ENCODE data around the gene LY6G6D. TPM values are rescaled to one million over a fixed set of nuclear protein-coding genes. Genes with fewer than 3 reads are reported as not detected.

The LY6G6D gene, protein sequence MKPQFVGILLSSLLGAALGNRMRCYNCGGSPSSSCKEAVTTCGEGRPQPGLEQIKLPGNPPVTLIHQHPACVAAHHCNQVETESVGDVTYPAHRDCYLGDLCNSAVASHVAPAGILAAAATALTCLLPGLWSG
- not detected in 2 replicates for total RNA-seq

DNA sequence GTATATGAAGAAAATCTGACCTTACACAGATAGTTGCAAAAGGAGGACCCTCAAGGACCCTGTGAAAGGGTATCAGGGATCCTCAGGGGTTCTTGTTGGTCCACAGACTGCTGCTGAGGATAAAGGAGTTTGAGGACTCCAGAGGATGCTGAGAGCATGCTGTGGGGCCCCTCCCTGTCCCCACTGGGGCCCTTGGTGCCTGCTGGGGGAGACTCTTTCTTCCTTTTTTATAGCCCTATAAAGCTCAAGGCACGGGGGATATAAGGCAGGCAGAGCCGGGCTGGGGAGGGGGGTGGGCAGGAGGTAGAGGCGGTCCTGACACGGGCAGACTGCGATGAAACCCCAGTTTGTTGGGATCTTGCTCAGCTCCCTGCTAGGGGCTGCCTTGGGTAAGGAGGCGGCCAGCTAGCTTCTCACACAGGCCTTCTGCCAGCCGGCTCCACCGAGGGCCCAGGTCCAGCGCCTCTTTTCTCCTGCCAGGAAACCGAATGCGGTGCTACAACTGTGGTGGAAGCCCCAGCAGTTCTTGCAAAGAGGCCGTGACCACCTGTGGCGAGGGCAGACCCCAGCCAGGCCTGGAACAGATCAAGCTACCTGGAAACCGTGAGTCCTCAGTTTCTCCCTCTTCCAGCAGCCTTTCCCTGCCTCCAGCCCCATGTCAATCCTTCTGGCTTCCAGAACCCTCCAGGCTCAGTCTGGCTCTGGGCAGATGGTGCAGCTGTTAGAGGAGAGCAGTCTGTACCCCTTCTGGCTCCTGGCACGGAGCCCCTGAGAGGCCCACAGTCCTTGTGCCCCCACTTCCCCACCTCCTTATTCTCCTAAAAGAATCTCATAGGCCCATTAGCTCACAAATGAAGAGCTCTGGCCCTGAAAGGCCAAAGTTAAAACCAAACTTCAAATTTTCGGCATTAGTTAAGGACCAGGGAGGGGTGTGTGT lies at the start of gene LY6G6D:
Gene LY6G6D, plus strand, starts transcription at position 327 of the 937 bp plus-strand sequence. Its CDS starts 8 bp downstream, at position 335.
- no peak for DNase-seq

DNA sequence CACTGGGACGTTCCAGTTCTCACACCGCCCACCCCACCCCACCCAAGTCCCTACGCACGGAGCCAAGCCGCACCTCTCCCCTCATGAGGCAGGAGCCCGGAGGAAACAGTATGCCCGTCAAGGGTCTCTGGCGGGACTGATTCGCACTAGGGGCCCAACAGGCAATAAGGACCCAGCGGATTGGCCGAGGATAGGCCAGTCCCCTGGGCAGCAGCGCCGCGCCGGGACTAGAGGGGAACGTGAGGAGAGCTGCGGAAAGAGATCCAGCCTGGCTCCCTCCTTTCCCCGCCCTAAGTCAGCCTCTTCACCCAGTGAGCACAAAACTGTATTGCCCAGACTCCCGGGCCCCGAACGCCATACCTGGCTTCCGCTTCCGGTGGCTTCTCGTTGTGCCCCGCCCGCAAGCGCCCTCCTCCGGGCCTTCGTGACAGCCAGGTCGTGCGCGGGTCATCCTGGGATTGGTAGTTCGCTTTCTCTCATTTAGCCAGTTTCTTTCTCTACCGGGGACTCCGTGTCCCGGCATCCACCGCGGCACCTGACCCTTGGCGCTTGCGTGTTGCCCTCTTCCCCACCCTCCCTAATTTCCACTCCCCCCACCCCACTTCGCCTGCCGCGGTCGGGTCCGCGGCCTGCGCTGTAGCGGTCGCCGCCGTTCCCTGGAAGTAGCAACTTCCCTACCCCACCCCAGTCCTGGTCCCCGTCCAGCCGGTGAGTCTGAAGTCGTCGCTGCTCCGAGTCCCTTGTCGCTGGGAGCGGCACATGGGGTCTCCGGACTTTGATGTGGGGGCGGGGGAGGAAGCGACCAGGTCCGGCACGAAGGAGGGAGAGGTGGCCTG lies 49.4 kb upstream of the LY6G6D start, which contains the start of gene CSNK2B:
Gene CSNK2B, plus strand, starts transcription at position 580 of the 836 bp plus-strand sequence. CDS start 752 bp downstream, outside the sequence.
- peak; percentile 98 for DNase-seq

DNA sequence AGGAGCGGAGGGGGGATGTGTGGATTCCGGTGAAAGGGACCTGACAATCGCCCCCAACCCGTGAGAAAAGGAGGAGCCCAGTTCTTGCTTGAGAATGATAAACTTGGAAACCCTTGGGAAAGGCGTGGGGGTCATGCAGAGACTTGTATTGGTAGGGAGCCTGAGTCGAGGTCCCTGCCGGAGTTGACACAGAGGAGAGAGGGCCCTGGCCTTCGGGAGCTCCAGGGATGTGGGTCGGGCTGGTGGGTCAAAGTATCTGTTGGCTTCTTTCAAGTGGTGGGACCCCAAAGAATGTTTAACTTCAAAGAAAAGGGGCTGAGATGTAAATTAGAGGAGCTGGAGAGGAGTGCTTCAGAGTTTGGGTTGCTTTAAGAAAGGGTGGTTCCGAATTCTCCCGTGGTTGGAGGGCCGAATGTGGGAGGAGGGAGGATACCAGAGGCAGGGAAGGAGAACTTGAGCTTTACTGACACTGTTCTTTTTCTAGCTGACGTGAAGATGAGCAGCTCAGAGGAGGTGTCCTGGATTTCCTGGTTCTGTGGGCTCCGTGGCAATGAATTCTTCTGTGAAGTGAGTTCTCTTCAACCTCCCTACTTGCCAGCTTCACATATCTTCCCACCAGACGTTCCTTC lies 48.7 kb upstream of the LY6G6D start:
- DNase-seq, result no peak

DNA sequence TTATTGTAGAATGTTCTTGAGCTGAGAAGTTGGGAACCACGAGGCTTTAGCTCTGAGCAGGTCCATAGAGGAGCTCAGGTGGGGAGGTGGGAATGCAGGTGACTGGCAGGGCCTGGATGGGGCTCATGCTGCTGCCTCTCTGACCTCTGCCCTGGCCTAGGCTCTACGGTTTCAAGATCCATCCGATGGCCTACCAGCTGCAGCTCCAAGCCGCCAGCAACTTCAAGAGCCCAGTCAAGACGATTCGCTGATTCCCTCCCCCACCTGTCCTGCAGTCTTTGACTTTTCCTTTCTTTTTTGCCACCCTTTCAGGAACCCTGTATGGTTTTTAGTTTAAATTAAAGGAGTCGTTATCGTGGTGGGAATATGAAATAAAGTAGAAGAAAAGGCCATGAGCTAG lies 45.5 kb upstream of the LY6G6D start, which contains the start of gene LY6G5B:
Gene LY6G5B, plus strand, starts transcription at position 301 of the 400 bp plus-strand sequence. CDS start 975 bp downstream, outside the sequence.
- no peak for DNase-seq

DNA sequence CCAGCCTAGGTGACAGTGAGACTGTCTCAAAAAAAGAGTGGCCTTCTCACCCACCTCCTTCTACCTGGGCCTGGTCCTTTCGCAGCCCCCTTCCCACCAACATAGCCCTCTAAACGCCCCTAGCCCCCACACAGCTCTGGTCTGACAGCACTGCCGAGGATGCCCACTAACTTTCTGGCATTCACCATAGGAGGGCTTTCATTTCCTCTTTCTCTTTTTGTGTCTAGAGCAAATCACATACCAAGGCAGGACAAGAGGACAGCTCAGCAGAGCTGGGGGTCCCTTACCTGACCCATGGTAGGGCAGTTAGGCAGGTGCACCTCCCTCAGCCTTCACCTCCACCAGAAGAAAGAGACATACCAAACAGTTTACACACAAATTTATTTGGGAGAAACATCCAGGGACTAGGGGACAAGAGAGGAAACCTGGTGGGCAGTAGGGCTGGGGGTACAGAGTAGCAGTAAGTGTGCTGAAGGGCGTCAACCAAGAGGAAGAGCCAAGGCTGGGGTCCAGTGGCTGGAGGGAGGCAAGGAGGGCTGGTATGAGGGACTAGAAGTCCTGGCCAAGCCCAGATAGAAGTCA lies 38.7 kb upstream of the LY6G6D start:
- no peak for DNase-seq

DNA sequence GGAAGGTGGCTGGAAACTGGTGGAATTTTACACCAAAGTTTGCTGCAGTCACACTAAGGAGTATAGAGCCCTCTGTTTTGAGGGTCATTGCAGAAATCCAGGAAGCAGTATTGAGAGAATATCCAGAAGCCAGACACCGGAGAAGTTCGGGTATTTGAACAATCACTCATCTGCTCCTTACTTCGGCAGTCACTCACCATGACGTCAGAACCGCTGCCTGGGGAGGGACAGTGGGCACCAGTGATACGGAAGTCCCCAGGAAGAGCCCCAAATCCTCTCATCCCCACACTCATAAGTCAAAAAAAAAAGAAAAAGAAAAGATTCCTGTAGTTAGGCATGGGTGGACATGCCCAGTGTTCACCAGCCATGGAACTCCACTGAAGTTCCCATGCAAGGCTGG lies 38.2 kb upstream of the LY6G6D start:
- DNase-seq, result no peak

DNA sequence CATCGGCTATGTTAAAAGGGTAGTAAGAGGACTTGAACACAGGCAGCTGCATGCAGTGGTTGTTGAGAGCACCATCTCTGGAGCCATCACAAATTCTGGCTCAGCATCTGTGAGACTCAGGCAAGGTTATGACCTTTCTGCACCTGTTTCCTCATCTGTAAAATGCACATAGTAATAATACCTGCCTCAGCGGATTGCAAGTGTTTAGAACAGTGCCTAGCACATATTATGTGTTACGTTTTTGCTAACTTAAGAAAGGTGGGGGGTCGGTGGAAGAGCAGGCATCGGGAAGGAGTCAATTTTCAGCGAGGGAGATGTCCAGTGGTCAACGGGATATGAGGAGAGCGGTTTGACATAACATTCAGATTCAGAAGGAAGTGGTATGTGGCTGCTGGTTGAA lies 37.2 kb upstream of the LY6G6D start:
- DNase-seq, result no peak

DNA sequence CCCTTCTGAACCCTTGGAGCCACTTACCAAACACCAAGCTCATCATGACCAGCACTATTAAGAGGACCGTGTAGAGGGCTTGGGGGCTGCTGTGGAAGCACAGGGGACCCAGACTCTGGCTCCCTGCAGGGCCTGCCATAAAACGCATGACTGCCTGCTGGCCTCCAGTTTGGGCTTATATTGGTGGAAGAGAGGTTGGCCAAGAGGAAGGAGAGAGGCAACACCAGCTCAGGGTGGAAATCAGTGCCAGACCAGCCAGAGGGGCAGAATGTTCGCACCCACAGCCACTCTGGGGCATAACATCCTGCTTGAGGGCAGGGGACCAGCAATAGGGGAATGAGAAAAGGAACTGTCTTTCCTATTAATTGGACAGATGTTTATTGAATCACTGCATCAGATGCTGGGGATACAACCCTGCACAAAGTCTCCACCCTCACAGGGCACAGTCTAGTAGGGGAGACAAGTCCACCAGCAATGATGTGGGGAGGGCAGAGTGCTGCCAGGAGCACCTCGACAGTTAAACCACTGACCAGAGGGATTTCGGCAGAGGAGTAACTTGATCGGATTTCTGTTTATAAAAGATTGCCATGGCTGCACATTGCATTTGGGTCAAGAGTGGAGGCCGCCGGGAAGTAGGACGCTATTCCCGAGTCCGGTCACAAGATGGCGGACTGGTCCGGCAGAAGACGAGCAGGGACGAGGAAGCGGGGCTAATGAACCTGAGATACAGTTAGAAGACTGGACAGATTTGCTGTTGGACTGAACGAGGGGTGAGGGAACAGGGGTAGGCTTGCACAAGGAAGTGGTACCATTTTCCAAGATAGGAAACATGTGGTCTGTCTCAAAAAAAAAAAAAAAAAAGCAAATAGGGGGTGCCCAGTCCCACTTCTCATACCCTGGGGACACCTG lies 34.7 kb upstream of the LY6G6D start, which contains the start of gene LY6G5C:
Gene LY6G5C, minus strand, starts transcription at position 842 of the 909 bp plus-strand sequence. Its CDS starts 694 bp downstream, at position 148.
- DNase-seq, result peak; percentile 92

DNA sequence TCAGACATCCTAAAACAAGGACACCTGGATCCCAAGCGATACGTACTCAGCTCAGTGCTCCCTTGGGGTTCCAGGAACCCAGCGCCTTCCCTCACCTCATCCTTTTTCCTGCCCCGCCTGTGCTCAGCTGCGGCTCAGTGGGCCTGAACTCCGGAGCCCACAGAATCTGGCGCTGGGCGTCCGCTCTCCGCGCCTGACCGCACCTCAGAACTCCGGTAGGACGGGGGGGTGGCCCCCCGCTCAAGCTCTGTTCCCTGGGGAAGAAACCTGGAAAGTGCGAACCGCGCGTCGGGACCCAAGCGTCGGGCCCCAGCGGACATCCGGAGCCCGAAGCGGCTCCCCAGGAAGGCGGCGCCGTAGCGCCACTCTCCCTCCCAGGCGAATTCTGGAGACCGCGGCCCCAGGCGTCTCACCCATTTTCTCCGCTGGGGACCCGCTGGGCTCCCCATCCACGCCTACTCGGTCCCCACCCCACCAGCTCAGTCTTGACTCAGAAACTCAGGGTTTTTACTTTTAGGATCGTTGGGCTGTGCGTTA lies 33.9 kb upstream of the LY6G6D start:
- DNase-seq, result peak; percentile 48

DNA sequence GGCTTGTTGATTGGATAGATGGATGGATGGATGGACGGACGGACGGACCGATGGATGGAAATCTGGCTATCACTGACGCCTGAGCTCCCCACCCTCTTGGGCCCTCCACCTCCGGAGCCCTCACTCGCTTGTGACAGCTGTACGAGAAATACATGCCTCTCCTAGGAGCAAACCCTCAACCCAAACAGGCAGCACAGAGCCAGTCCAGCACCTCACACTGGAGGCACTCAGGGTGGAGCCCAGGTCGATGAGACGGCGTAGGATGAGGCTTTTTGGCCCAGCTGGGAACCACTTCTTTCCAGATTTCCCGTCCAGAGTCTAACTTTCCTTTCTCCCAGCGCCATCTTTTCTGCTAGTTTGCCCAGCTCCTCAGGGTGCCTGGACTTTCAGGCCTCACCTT lies 31.6 kb upstream of the LY6G6D start:
- DNase-seq, result no peak

DNA sequence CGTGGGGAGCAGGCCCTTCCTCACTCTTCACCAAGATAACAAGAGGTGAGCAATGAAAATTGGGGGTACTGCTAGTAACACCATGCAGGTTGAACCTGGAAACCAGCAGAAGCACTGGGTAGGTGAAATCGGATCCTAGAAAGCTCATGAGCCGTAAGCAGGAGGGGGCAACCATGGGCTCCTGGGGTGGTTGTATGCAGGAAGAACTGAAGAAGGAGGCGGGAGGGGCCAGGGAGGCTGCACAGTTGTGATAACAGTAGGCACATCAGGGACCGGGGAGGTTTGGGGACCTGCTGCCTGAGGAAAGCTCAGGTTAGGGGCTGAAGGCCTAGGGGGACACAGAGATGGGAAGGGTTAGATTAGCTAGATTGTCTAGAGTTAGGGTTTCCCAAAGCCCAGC lies 28.7 kb upstream of the LY6G6D start:
- DNase-seq, result no peak

DNA sequence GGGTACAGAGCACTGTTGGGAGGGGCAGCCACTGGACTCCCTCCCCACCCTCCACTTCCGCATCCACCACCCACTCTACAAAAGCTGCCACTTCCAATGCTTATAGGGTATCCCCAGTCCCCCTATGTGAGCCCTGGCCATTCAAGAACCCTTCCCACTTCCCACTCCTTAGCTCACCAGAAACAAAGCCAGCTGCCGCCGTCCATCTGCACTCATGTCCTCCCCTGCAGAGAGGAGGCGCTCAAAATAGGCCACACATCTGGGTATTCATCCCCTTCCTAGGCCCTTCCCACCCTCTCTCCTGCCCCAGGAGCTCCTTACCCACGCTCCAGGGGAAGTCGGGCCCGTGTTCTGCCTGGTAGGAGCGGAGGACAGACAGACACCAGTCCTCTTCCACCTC lies 27.8 kb upstream of the LY6G6D start:
- no peak for DNase-seq

DNA sequence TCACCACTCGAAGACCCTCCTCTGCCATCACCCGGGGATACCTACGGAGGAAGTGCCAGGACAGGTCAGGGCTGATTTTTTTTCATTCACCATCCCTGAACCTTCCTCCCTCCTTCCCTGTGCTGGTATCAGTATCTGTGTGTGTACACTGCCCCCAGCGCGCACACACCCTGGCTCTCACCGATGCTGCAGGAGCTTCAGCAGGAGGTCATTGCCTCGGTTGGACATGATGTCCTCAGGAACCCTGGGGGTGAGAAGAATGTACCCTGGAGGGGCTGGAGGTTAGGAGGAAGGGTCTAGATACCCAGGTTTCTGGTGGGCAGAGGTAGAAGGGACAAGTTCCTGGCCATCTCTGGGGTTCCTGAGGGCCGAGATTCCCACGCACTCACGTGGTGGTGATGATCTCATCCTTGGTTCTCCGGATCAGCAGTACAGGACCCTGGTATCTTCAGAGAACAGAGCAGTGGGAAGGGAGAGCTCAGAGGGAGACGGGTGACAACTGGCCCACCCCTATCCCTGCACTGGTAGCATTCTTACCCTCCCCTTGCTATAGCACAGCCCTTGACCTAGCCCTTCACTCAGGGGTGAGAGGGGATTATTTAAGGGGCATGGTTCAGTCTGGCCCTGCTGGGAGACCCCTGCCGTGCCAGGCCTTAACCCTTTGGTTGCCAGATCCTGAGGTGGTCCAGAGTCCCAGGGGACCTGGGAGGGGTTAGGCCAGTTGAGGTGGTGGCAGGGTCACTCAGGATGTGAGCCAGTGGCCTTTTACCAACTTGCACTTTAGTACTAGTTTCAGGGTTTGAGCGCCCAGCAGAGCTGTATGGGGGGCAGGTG lies 27.1 kb upstream of the LY6G6D start:
- no peak for DNase-seq

DNA sequence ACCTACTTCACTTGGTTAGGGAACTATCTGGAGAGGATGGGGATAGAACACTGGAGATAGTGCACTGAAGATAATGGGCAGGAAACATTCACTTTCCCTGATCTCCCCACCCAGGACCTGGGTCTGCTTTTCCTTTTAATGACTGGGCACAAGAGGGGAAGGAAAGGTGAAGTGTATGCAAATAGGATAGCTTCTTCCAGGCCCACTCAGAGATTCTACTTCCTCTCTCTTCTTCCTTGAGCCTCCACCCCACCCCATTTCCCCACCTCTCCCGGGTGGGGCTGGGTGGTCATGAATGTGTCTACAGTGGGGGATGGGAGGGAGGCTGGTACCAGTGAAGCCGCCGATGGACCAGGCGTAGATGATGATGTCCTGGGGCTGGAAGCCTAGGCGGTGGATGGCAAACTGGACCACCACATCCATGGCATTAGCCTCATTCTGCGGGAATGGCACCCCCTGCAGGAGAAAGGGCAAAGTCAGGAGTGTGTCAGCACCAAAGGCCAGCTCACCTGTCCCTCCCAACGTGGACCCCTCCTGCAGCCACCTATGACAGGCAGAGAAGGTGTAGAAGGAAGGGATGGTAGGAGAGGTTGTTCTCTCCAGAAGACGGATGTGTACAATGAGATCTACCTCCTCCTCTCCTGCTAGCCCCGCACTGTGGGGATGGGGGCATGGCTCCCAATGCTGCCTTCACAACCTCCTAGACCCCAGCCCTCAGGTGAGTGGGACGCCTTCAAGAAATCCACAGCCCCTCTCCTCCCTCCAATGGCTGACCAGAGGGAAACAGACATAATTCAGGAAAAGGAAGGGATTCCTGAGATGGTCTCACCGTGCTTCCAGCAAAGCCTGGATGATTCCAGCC lies 25.7 kb upstream of the LY6G6D start:
- DNase-seq, result peak; percentile 36

DNA sequence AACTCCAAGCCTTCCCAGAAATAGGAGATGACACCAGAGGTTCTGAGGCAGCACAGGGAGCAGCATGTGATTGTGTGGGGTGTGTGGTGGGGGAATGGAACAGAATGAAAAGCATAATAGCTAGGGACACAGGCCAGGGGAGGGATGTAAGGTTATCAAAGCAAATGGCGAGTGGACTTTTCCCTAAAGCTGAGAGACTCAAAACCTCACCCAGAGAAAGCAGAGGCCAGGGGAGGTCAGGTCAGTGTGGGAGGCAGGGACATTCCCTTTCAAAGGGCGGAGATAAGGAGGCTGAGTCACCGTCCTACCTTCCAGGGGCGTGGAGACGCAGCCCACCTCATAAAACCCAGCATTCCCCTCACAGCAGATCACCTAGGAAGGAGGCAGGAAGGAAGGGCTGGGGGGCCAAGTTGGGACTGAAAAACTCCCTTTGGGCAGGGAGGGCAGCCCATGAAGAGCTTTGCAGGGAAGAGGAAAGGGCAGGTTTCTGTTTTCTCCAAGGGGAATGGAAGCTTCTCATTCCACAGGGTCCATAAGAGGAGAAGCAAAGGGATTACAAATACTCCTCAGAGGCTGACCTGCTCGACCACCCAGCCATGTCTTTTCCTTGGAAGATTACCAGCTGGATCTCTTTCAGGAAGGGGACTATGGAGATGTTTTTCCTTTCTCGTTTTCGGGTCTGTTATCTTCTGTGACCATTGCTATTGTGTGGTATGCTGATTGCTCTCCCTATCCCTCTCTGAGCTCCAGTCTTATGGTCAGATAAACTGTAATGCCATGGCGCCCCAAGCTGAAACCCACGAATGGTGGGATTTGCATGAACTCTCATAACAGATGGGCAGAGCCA lies 24.7 kb upstream of the LY6G6D start:
- no peak for DNase-seq

DNA sequence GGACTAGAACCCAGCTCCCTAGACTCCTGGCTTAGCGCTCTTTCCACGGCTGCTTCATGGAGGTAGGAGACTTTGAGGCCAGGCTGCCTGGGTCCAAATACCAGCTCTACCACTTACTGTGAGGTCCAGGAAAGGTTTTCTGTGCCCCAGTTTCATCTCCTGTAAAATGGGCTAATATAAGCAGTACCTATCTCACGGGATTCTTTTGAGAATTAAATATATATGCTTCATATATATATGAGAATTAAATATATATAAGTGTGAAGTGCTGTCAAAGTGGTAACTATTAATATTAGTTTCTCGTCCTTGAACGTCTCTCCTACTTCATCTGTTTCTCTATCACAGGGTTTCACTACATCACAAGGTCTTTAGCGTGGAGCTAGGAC lies 24.1 kb upstream of the LY6G6D start:
- no peak for DNase-seq

DNA sequence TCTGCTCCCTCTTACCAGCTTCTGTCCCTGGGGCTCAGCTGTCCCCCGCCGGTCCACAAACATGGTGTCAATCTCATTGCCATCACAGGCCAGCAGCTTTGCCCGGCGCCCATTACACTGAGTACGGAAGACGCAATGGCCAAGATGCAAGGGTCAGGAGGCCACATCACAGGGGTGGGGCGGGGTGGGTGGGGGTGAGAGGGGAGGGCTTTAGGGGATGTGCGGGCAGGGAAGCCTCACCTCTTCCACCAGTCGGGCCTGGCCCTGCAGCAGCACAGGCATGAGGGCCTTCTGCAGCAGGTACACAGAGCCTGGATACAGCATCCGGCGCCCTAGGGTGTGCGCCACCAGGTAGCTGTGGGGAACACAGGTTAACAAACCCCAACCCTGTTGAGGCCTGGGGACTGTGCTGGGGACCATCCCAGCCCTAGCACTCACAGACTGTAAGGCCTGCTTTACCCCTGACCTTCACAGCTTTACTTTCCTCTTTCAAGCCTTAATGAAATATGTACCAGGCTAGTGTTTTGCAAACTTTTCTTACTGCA lies 23.5 kb upstream of the LY6G6D start:
- no peak for DNase-seq

Measured in dermis blood vessel endothelial cell (primary cell).